GM23338 (cell line): ENCODE data around the gene DDX41.

Experiments used
- CREB1 ChIP-seq: fragments of 250-450 bp; sonication (Bioruptor Pico); IDR thresholded peaks from 2 replicates; pipeline ENCODE4 v1.5.0; 2020; ENCODE audit warnings: low read depth, mild to moderate bottlenecking, moderate library complexity
- EZH2 ChIP-seq: fragments of 200-600 bp; sonication (generic); IDR thresholded peaks from one replicate; pipeline ENCODE4 v1.8.0; 2017; ENCODE audit warnings: antibody characterized with exemption, mild to moderate bottlenecking, low read depth; ENCODE audit not compliant: unreplicated experiment
- POLR2AphosphoS5 ChIP-seq: IDR thresholded peaks from 2 replicates; pipeline ENCODE4 v1.6.1; 2016; ENCODE audit warnings: antibody characterized with exemption, low read depth
- STAT1 ChIP-seq: IDR thresholded peaks from one replicate; pipeline ENCODE4 v1.6.1; 2016; ENCODE audit warnings: antibody characterized with exemption; ENCODE audit not compliant: unreplicated experiment
- TF ChIP-seq, protein P1 (sequence below), 2 experiments: fragments of 200-600 bp in 1 of 2; sonication (generic) in 1 of 2; conservative IDR thresholded peaks; 2 replicates each; pipeline versions ENCODE4 v1.5.1 to v1.6.1; 2016 to 2017; ENCODE audit warnings: antibody characterized with exemption in 2 of 2, low read depth in 2 of 2, mild to moderate bottlenecking in 2 of 2, moderate library complexity in 1 of 2

DNA sequence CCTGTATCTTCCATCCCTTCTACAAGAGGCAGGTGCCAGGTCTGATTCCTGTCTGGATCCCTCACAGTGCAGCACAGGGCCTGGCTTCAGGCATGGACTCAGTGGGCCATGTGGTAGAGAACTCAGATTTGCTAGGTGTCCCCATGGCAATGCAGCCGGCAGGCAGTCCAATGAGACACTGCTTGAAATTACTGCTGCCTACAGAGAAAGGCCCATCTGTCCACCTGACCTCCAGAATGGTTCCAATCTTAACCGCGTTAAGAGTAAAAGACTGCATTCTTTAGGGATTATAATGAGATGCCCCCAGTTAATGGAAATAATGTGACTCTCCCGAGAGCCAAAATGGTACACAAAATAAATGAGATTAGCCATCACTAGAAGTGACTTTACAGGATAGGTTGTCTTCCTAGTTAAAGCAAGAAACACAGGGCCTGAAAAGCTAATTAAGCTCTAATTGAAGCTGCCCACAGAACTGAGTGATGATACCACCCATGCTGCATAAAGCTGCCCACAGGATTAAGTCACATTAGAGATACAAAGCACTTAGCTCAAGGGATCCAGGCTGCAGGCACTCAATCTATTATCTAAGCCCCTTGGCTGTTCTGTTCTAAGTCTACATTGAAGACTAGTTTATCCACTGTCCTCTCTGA is 26.2 kb upstream of the DDX41 start:
- TF ChIP-seq, protein P1, sequence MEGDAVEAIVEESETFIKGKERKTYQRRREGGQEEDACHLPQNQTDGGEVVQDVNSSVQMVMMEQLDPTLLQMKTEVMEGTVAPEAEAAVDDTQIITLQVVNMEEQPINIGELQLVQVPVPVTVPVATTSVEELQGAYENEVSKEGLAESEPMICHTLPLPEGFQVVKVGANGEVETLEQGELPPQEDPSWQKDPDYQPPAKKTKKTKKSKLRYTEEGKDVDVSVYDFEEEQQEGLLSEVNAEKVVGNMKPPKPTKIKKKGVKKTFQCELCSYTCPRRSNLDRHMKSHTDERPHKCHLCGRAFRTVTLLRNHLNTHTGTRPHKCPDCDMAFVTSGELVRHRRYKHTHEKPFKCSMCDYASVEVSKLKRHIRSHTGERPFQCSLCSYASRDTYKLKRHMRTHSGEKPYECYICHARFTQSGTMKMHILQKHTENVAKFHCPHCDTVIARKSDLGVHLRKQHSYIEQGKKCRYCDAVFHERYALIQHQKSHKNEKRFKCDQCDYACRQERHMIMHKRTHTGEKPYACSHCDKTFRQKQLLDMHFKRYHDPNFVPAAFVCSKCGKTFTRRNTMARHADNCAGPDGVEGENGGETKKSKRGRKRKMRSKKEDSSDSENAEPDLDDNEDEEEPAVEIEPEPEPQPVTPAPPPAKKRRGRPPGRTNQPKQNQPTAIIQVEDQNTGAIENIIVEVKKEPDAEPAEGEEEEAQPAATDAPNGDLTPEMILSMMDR (conservative IDR thresholded peaks at IDR 0.05; ENCODE audit: low read depth in 2 of 2) = no peak
- TF ChIP-seq EZH2 (no peak), CREB1 (CRISPR knock-in tag) (no peak), POLR2AphosphoS5 (no peak), STAT1 (no peak)
